ENCODE measurements around the gene FFAR1.
"Not testable (repeated sequence)": the region's sequence is repeated elsewhere in the genome, so short reads cannot be mapped to it uniquely, and the experiment has no call there.

The FFAR1 gene

GRCh38 chr19:35352177-35352447, 4.4 kb downstream of the FFAR1 start:
- TF ChIP-seq ZFX (IDR thresholded peaks at IDR 0.05) (no peak), CTCF (conservative IDR thresholded peaks at IDR 0.05) (no peak)
- H3K27ac ChIP-seq, result no peak overlapping the region

DNA sequence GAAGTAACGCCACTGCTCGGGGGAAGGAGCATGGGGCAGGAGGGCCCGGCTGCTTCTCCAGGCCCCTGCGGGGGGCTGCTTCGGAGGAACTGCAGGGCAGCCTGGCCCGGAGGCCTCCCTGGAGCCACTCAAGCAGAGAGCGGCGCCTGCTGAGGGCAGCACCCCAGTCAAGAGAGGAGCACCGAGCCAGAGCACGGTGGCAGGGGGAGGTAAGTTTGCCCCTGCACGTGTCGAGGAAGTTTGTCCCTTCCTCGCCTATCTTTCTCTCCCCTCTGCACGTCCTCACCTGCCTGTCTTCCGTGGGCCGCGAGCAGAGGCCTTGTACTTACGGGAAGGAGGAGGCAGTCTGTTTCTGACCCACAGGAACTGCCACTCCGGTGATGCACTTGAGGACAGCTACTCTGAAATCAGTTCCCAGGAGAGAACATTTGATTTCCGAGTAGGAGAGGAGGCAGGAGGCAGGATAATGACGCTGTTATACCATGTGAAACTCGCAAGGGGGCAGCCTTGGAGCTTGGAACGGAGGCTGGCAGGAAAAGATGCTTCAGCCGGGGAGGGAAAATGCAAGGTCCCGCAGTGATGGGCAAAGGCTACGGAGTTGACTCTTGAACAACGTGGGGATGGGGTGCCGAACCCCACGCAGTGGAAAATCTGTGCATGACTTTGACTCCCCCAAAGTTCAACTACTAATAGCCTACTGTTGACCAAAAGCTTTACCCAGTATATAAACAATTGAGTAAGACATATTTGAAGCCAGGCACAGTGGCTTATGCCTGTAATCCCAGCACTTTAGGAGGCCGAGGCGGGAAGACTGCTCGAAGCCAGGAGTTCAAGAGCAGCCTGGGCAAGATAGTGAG, 5.0 kb downstream of the FFAR1 start:
- no peak for TF ChIP-seq ZFX (IDR thresholded peaks at IDR 0.05)
- TF ChIP-seq CTCF (conservative IDR thresholded peaks at IDR 0.05), result peak; percentile 89

DNA sequence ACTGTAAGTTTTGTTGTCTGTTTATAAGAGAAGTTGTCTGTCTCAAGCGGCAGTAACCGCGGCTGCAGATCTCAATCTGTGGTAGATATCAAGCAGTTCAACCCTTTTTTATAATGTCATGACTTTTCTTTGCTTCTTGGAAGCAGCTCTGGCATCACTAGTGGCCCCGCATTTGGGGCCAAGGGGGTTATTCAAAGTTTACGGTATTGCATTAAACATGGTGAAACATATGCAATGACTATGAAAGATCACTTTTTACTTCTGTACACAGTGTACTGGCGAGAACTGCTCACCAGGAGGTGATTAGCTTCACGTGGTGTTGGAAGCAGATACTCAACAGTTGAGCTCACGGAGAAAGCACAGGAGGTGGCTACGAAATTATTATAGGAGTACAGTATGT, 5.9 kb downstream of the FFAR1 start:
- TF ChIP-seq ZFX (IDR thresholded peaks at IDR 0.05), result no peak
- TF ChIP-seq CTCF (conservative IDR thresholded peaks at IDR 0.05), result no peak
- no peak overlapping the region for H3K27ac ChIP-seq

More for the DNA sequence above, 5.0 kb downstream of the FFAR1 start:
- no peak overlapping the region for H3K27ac ChIP-seq

DNA sequence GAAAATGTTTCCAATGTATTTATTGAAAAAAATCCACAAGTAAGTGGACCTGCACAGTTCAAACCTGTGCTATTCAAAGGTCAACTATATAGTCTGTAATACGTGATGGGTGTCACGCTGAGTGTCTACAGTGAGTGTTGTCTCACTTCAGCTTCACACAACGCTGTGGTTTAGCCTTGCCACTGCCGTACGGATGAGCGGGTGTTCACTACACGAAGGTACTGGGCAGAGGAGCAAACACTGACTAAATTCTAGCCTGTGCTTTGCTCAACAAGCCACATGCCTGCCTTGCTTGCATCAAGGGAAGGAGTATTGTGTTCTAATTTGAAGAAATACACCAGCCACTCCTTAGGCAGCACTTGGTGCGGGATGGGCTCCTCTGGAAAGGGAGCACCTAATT, 7.2 kb downstream of the FFAR1 start:
- no peak for TF ChIP-seq ZFX (IDR thresholded peaks at IDR 0.05)
- TF ChIP-seq CTCF (conservative IDR thresholded peaks at IDR 0.05), result no peak
- H3K27ac ChIP-seq, result no peak overlapping the region

GRCh38 chr19:35355791-35356460, 8.2 kb downstream of the FFAR1 start:
- TF ChIP-seq ZFX (IDR thresholded peaks at IDR 0.05) (no peak), CTCF (conservative IDR thresholded peaks at IDR 0.05) (no peak)
- H3K27ac ChIP-seq, result no peak overlapping the region

- H3K27ac ChIP-seq, result no peak within 1 kb of the TSS
- TF ChIP-seq CTCF (conservative IDR thresholded peaks at IDR 0.05), result no peak
- TF ChIP-seq ZFX (IDR thresholded peaks at IDR 0.05), result no peak
These were observed 10.3 kb downstream of the FFAR1 start, which contains the start of gene FFAR3 for GRCh38 chr19:35357867-35358573. Gene FFAR3, plus strand, starts transcription at chr19:35358460. Its CDS starts 431 bp downstream, at chr19:35358891.

DNA sequence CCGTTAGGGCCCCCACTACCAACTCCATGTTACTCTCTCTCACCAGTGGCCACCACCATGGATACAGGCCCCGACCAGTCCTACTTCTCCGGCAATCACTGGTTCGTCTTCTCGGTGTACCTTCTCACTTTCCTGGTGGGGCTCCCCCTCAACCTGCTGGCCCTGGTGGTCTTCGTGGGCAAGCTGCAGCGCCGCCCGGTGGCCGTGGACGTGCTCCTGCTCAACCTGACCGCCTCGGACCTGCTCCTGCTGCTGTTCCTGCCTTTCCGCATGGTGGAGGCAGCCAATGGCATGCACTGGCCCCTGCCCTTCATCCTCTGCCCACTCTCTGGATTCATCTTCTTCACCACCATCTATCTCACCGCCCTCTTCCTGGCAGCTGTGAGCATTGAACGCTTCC, 11.1 kb downstream of the FFAR1 start:
- not testable (repeated sequence) for H3K27ac ChIP-seq

DNA sequence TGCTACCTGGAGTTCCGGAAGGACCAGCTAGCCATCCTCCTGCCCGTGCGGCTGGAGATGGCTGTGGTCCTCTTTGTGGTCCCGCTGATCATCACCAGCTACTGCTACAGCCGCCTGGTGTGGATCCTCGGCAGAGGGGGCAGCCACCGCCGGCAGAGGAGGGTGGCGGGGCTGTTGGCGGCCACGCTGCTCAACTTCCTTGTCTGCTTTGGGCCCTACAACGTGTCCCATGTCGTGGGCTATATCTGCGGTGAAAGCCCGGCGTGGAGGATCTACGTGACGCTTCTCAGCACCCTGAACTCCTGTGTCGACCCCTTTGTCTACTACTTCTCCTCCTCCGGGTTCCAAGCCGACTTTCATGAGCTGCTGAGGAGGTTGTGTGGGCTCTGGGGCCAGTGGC, 11.7 kb downstream of the FFAR1 start:
- H3K27ac ChIP-seq, result not testable (repeated sequence)

DNA sequence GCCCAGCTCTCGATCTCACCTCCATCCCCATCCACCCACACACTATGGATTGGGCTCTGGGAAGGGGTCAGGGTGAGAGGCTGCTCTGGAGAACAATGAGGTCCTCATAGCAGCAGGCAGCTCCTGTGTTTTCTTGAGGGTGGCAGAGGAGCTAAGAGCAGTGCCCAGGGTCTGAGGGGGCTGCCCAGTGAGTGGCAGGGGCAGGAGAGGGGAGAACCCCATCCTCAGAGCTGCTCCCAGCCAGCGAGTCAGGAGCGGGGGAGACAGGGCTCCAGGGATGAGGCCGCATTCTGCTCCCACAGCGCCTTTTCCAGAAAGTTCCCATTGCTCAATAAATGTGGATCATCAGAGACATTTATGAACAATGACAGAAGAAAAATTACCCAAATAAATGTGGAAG, 12.4 kb downstream of the FFAR1 start:
- H3K27ac ChIP-seq, result not testable (repeated sequence)

All from C4-2B (cell line).